HepG2 (cell line): Measurements from ENCODE around the gene VAT1L. TPM values are rescaled to one million over a fixed set of nuclear protein-coding genes. Genes with fewer than 3 reads are reported as not detected.
A peak's percentile ranks its signal among the peaks of the same experiment; 100 is the strongest.

Experiments
- ATAC-seq: fragments of 200-7000 bp; cut with Tn5 transposase; 3 replicates; pipeline ENCODE4 v1.9.1; 2020; ENCODE audit warnings: mild to moderate bottlenecking, moderate library complexity
- Bru-seq: library from RNA; stranded (reverse); fragments of 400-500 nt; gene quantifications from one replicate; lab custom pipeline; 2021; lab: Mats Ljungman, UMichigan
- BruChase-seq, 2 experiments: library from RNA; stranded (reverse); fragments of 400-500 nt; gene quantifications; one replicate each; lab custom pipeline; 2021; lab: Mats Ljungman, UMichigan
- BruUV-seq: library from RNA; stranded (reverse); fragments of 400-500 nt; replicated peaks from 2 replicates; lab custom pipeline; 2021; lab: Mats Ljungman, UMichigan
- CTCF ChIA-PET: fragments of 300-600 bp; formaldehyde crosslinking; extraction: SDS; loops from one replicate; lab custom pipeline; 2021; ENCODE audit warnings: low total read pairs, inconsistent platforms, low intra/inter-chr PET ratio; lab: Yijun Ruan, JAX
- POLR2A ChIA-PET: fragments of 350-600 bp; sonication (Branson Sonifier 250); formaldehyde crosslinking; loops from one replicate; lab custom pipeline; 2020; ENCODE audit warnings: antibody characterized with exemption, inconsistent platforms; lab: Yijun Ruan, JAX
- DNase-seq: peaks from one replicate; pipeline ENCODE4 v3.0.0-alpha.2; 2015; ENCODE audit warnings: low spot score
- FAIRE-seq: peaks from 3 replicates; lab custom pipeline; 2011; peaks lifted over from hg19 to GRCh38; lab: Jason Lieb, UNC
- H2AFZ ChIP-seq: one replicate; pipeline ENCODE4 v1.6.1; 2011; ENCODE audit warnings: low read length, inconsistent platforms
- H3K27ac ChIP-seq: fragments of 300-600 bp; 3 replicates; pipeline ENCODE4 v1.8.0; 2011; ENCODE audit warnings: mixed run types, mild to moderate bottlenecking, mixed read lengths, low read length, inconsistent platforms; ENCODE audit not compliant: insufficient read depth; ENCODE audit errors: extremely low read length
- H3K27me3 ChIP-seq, 2 experiments: fragments of 200-600 bp in 1 of 2; 2 replicates in 1 of 2; 3 replicates in 1 of 2; pipeline versions ENCODE4 v1.6.0 to v1.8.0; 2011; ENCODE audit warnings: low read length in 2 of 2, mild to moderate bottlenecking in 2 of 2, moderate library complexity in 2 of 2, inconsistent platforms in 1 of 2; ENCODE audit not compliant: insufficient read depth in 2 of 2, control insufficient read depth in 1 of 2
- H3K36me3 ChIP-seq, 2 experiments: fragments of 200-600 bp in 1 of 2; replicated peaks in 1 of 2; 2 replicates in 1 of 2; 3 replicates in 1 of 2; pipeline versions ENCODE4 v1.5.1 to v1.8.0; 2011; ENCODE audit warnings: low read length in 2 of 2, inconsistent platforms in 1 of 2; ENCODE audit not compliant: insufficient read depth in 2 of 2, control insufficient read depth in 1 of 2
- H3K4me1 ChIP-seq: 2 replicates; pipeline ENCODE4 v1.5.1; 2012; ENCODE audit warnings: low read length, inconsistent platforms; ENCODE audit not compliant: insufficient read depth
- H3K4me2 ChIP-seq: 2 replicates; pipeline ENCODE4 v1.6.0; 2011; ENCODE audit warnings: low read depth, low read length, inconsistent platforms
- H3K4me3 ChIP-seq, 3 experiments: fragments of 200-600 bp in 1 of 3; sonication (generic), shearing (Covaris generic) in 1 of 3; replicated peaks in 1 of 3; 2 replicates each; pipeline ENCODE4 v1.5.1; 2011 to 2016; ENCODE audit warnings: low read length in 3 of 3, inconsistent platforms in 2 of 3, low read depth in 2 of 3, mild to moderate bottlenecking in 2 of 3, control low read depth in 1 of 3, mixed read lengths in 1 of 3; ENCODE audit not compliant: insufficient read depth in 1 of 3
- H3K79me2 ChIP-seq: one replicate; pipeline ENCODE4 v1.6.1; 2011; ENCODE audit warnings: low read length, inconsistent platforms; ENCODE audit not compliant: insufficient read depth
- H3K9ac ChIP-seq: 2 replicates; pipeline ENCODE4 v1.6.0; 2011; ENCODE audit warnings: mild to moderate bottlenecking, low read depth, low read length, inconsistent platforms; ENCODE audit not compliant: insufficient read depth
- H3K9me3 ChIP-seq: 2 replicates; pipeline ENCODE4 v1.5.1; 2012; ENCODE audit warnings: mild to moderate bottlenecking, low read length
- H4K20me1 ChIP-seq: 2 replicates; pipeline ENCODE4 v1.6.0; 2011; ENCODE audit warnings: inconsistent platforms, mild to moderate bottlenecking, low read length, moderate library complexity; ENCODE audit not compliant: insufficient read depth
- AHDC1 ChIP-seq: sonication (generic); formaldehyde crosslinking; IDR thresholded peaks from 2 replicates; pipeline ENCODE4 v1.5.1; 2020; ENCODE audit warnings: mild to moderate bottlenecking, missing genetic modification reagents, borderline replicate concordance
- MTERF4 ChIP-seq: sonication (generic); formaldehyde crosslinking; IDR thresholded peaks from 2 replicates; pipeline ENCODE4 v1.8.0; 2023; ENCODE audit warnings: mild to moderate bottlenecking, missing genetic modification reagents
- XRCC5 ChIP-seq: fragments of 200-400 bp; formaldehyde crosslinking; optimal IDR thresholded peaks from 2 replicates; pipeline ENCODE3; 2017; ENCODE audit warnings: mild to moderate bottlenecking, low read length
- ZC3H4 ChIP-seq: sonication (generic); formaldehyde crosslinking; IDR thresholded peaks from 2 replicates; pipeline ENCODE4 v1.4.0; 2020; ENCODE audit warnings: missing genetic modification reagents, borderline replicate concordance
- ZNF891 ChIP-seq: sonication (generic); formaldehyde crosslinking; IDR thresholded peaks from 2 replicates; pipeline ENCODE4 v1.5.0; 2020; ENCODE audit warnings: mild to moderate bottlenecking, missing genetic modification reagents
- WGBS: methylation state at CpG from one replicate; pipeline ENCODE4 v1.1.6; 2017; ENCODE audit warnings: low lambda C conversion rate; 5-methylcytosine and 5-hydroxymethylcytosine counted together
- in situ Hi-C: cut with HindIII; loops from 2 replicates; pipeline ENCODE4 v1.10.0; 2017; ENCODE audit warnings: low pct_unique_long_range_greater_than_20kb; ENCODE audit not compliant: extremely low pct_ligation_motif_present
- intact Hi-C: fragments of 100-400 bp; cut with micrococcal nuclease; formaldehyde crosslinking; loops from one replicate; pipeline ENCODE4 v1.10.0; 2022; ENCODE audit not compliant: unreplicated experiment
- long read RNA-seq, 2 experiments: library from RNA in 1 of 2; library from polyadenylated mRNA in 1 of 2; stranded (forward) in 1 of 2; unstranded in 1 of 2; transcript quantifications; one replicate each; pipeline ENCODE4 v2.0.0, GENCODE V29; 2019 to 2022
- polyA minus RNA-seq, 3 experiments: library from RNA; depleted of rRNA, polyadenylated mRNA; stranded (reverse); fragments of >200 nt; gene quantifications; 2 replicates each; pipeline ENCODE4 v1.2.3, GENCODE V29; 2011; ENCODE audit warnings: low replicate concordance in 1 of 3
- polyA plus RNA-seq, 8 experiments: library from polyadenylated mRNA; depleted of rRNA in 3 of 8; stranded (reverse) in 7 of 8; unstranded in 1 of 8; fragments of >200 nt; fragmentation: Illumina TruSeq in 4 of 8; extraction: Trizol in 4 of 8; gene quantifications; 2 replicates each; pipeline versions ENCODE4 v1.2.1 to v1.2.3, GENCODE V29; 2011 to 2016; ENCODE audit warnings: low read depth in 4 of 8, missing spikeins in 1 of 8, mixed read lengths in 1 of 8; ENCODE audit not compliant: insufficient read depth in 1 of 8
- total RNA-seq, 5 experiments: library from RNA; depleted of rRNA; stranded (reverse); fragments of >200 nt; fragmentation: Illumina TruSeq; extraction: Trizol; gene quantifications; 2 replicates each; pipeline ENCODE4 v1.2.3, GENCODE V29; 2016; ENCODE audit warnings: low read depth in 1 of 5
- TF ChIP-seq, protein P1 (sequence below): sonication (generic); formaldehyde crosslinking; conservative IDR thresholded peaks from 2 replicates; pipeline ENCODE4 v1.8.0; 2022; ENCODE audit warnings: mild to moderate bottlenecking, moderate library complexity, missing genetic modification reagents

The VAT1L gene
- total RNA-seq (2016; rRNA removed; fragmentation: Illumina TruSeq; extraction: Trizol) (not detected in 2 replicates), polyA plus RNA-seq (2011; rRNA removed) (not detected in 2 replicates), polyA minus RNA-seq (2011; rRNA and poly(A)+ RNA removed; ENCODE audit: low replicate concordance) (not detected in 2 replicates), Bru-seq, nascent RNA (percentile 1 among the genes with signal in this experiment), BruChase-seq, experiment 1, labeled RNA remaining after a 6-hour chase (percentile 3 among the genes with signal in this experiment), BruChase-seq, experiment 2, labeled RNA remaining after a 2-hour chase (percentile 1 among the genes with signal in this experiment)
- total RNA-seq (2016; cell fraction: cytosol; rRNA removed; fragmentation: Illumina TruSeq; extraction: Trizol; ENCODE audit: low read depth) = not detected in 2 replicates
- not detected in 2 replicates for total RNA-seq (2016; cell fraction: insoluble cytoplasmic fraction; rRNA removed; fragmentation: Illumina TruSeq; extraction: Trizol)
- not detected in 2 replicates for total RNA-seq (2016; cell fraction: membrane; rRNA removed; fragmentation: Illumina TruSeq; extraction: Trizol)
- total RNA-seq (2016; cell fraction: nucleus; rRNA removed; fragmentation: Illumina TruSeq; extraction: Trizol) = not detected in 2 replicates
- 0.01 TPM in 1 of 2 replicates, not detected in the other for polyA plus RNA-seq (2011; cell fraction: cytosol; rRNA removed)
- polyA plus RNA-seq (2011; cell fraction: nucleus; rRNA removed) = not detected in 2 replicates
- polyA plus RNA-seq (2012) = not detected in 2 replicates
- polyA plus RNA-seq (2016; cell fraction: cytosol; fragmentation: Illumina TruSeq; extraction: Trizol; ENCODE audit: low read depth) = not detected in 2 replicates
- not detected in 2 replicates for polyA plus RNA-seq (2016; cell fraction: insoluble cytoplasmic fraction; fragmentation: Illumina TruSeq; extraction: Trizol; ENCODE audit: low read depth)
- polyA plus RNA-seq (2016; cell fraction: membrane; fragmentation: Illumina TruSeq; extraction: Trizol; ENCODE audit: low read depth) = not detected in 2 replicates
- not detected in 2 replicates for polyA plus RNA-seq (2016; cell fraction: nucleus; fragmentation: Illumina TruSeq; extraction: Trizol; ENCODE audit: insufficient read depth, low read depth)
- not detected in 2 replicates for polyA minus RNA-seq (2011; cell fraction: cytosol; rRNA and poly(A)+ RNA removed)
- polyA minus RNA-seq (2011; cell fraction: nucleus; rRNA and poly(A)+ RNA removed) = not detected in 2 replicates
- long read RNA-seq, experiment 1 = 0 reads
- long read RNA-seq, experiment 2 = 0 reads

- CTCF ChIA-PET = no interaction called here
- Histone ChIP-seq H3K79me2 (no peaks in the 10 kb centered on the region), H3K4me3 (peak within 1 kb of the TSS in 1 of 3 experiments; percentile 34; a peak in 1 of 6 replicates), H3K4me2 (peak within 1 kb of the TSS; percentile 21; the same call in 1 of the 2 replicates), H3K36me3 (no peaks in the 10 kb centered on the region), H4K20me1 (no peaks in the 10 kb centered on the region), H3K9ac (no peak within 1 kb of the TSS), H3K27me3 (peaks cover 4 to 48% of the 10 kb centered on the region in 2 experiments; a peak in 4 of 5 replicates), H2AFZ (no peak within 1 kb of the TSS), H3K27ac (no peak within 1 kb of the TSS), H3K4me1 (peaks cover 6% of the 10 kb centered on the region), H3K9me3 (no peaks in the 10 kb centered on the region)
- in situ Hi-C loops (loop anchor here (25.0 kb wide), 1 partner anchor 174 kb away; no protein-coding TSS in a partner anchor), intact Hi-C loops (no loop called here)
- POLR2A ChIA-PET = no interaction called here
- BruUV-seq = no TSS peak
- DNase-seq (no peak), ATAC-seq (peak; percentile 82), FAIRE-seq (no peak)
- 19% methylated on average over 69 of the region's 78 CpGs for WGBS
- TF ChIP-seq ZC3H4 (CRISPR knock-in tag) (no peak), ZNF891 (CRISPR knock-in tag) (peak; percentile 69), XRCC5 (peak; percentile 25), AHDC1 (CRISPR knock-in tag) (no peak), MTERF4 (CRISPR knock-in tag) (0 out of 2 replicates have a peak, but pooled peaks have one; percentile 61)
- TF ChIP-seq, protein P1, sequence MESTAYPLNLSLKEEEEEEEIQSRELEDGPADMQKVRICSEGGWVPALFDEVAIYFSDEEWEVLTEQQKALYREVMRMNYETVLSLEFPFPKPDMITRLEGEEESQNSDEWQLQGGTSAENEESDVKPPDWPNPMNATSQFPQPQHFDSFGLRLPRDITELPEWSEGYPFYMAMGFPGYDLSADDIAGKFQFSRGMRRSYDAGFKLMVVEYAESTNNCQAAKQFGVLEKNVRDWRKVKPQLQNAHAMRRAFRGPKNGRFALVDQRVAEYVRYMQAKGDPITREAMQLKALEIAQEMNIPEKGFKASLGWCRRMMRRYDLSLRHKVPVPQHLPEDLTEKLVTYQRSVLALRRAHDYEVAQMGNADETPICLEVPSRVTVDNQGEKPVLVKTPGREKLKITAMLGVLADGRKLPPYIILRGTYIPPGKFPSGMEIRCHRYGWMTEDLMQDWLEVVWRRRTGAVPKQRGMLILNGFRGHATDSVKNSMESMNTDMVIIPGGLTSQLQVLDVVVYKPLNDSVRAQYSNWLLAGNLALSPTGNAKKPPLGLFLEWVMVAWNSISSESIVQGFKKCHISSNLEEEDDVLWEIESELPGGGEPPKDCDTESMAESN (CRISPR knock-in tag) = peak; percentile 99
Measured at GRCh38 chr16:77788181-77789084, at the start of gene VAT1L. VAT1L (plus strand) TSS chr16:77788564; CDS start chr16:77788683, 119 bp downstream.
